Measurements from ENCODE around the gene SSH2. TPM values are rescaled to one million over a fixed set of nuclear protein-coding genes. Genes with fewer than 3 reads are reported as not detected.

The SSH2 gene
- total RNA-seq, 4 donors from 2014 or later = 14.7 to 33.6 (median 22.2) TPM

DNA sequence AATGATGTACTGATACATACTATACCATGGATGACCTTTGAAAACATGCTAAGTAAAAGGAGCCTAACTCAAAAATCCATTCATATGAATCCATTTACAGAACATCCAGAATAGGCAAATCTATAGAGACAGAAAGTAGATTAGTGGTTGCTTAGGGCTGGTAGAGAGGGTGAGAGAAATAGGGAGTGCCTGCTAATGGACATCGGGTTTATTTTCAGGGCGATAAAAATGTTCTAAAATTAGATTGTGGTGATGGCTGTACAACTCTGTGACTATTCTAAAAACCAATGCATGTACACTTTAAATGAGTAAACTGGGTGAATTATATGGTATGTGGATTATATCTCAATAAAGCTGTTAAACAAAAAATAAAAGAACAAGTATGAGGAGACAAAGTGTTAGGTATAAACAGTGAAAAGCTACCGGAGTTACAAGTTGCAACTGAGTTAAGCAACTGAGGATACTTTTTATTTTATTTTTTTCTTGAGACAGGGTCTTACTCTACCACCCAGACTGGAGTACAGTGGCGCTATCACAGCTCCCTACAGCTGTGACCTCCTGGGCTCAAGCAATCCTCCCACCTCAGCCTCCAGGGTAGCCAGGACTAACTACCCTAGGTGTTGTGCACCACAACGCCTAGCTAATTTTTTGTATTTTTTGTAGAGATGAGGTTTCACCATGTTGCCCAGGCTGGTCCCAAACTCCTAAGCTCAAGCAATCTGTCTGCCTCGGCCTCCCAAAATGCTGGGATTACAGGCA, 231.8 kb downstream of the SSH2 start:
- peaks cover 9% of the 10 kb centered on the region for H3K36me3 ChIP-seq
- H3K4me1 ChIP-seq = no peaks in the 10 kb centered on the region
- no peak overlapping the region for H3K4me3 ChIP-seq
- DNase-seq (ENCODE audit: low spot score in 2 of 2) = no peak
- TF ChIP-seq POLR2A (IDR thresholded peaks at IDR 0.05) = no peak
- TF ChIP-seq EP300 (IDR thresholded peaks at IDR 0.05) = no peak
- TF ChIP-seq, protein P1, sequence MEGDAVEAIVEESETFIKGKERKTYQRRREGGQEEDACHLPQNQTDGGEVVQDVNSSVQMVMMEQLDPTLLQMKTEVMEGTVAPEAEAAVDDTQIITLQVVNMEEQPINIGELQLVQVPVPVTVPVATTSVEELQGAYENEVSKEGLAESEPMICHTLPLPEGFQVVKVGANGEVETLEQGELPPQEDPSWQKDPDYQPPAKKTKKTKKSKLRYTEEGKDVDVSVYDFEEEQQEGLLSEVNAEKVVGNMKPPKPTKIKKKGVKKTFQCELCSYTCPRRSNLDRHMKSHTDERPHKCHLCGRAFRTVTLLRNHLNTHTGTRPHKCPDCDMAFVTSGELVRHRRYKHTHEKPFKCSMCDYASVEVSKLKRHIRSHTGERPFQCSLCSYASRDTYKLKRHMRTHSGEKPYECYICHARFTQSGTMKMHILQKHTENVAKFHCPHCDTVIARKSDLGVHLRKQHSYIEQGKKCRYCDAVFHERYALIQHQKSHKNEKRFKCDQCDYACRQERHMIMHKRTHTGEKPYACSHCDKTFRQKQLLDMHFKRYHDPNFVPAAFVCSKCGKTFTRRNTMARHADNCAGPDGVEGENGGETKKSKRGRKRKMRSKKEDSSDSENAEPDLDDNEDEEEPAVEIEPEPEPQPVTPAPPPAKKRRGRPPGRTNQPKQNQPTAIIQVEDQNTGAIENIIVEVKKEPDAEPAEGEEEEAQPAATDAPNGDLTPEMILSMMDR (IDR thresholded peaks at IDR 0.05) = no peak
- TF ChIP-seq POLR2AphosphoS5 (IDR thresholded peaks at IDR 0.05) = no peak
- WGBS = 95% methylated on average over 6 of the region's 6 CpGs
- no peak overlapping the region for H3K27ac ChIP-seq
- no peaks in the 10 kb centered on the region for H3K27me3 ChIP-seq
- H3K9me3 ChIP-seq = no peaks in the 10 kb centered on the region

DNA sequence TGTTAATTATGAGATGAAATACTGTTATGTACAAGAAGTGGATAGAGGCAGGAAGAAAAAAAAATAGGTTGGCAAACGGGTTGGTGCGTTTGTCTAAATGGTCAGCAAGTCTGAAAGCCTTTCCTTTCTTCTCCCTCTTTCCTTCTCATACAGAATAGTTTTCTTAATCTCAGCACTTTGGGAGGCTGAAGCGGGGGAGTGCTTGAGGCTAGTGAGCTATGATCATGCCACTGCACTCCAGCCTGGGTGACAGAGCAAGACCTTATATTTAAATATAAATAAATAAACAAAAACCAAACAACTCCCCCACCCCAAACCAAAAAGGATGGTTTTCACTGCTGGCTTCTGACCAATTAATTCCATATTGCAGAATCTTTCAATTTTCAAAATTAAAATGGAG, 232.7 kb downstream of the SSH2 start:
- no peaks in the 10 kb centered on the region for H3K27me3 ChIP-seq
- TF ChIP-seq, protein P1 (IDR thresholded peaks at IDR 0.05) = no peak
- DNase-seq (ENCODE audit: low spot score in 2 of 2) = no peak
- WGBS = 86% methylated on average over 3 of the region's 3 CpGs
- no peak overlapping the region for H3K27ac ChIP-seq
- H3K9me3 ChIP-seq = no peaks in the 10 kb centered on the region
- peaks cover 9% of the 10 kb centered on the region for H3K36me3 ChIP-seq
- no peak overlapping the region for H3K4me3 ChIP-seq
- no peaks in the 10 kb centered on the region for H3K4me1 ChIP-seq

DNA sequence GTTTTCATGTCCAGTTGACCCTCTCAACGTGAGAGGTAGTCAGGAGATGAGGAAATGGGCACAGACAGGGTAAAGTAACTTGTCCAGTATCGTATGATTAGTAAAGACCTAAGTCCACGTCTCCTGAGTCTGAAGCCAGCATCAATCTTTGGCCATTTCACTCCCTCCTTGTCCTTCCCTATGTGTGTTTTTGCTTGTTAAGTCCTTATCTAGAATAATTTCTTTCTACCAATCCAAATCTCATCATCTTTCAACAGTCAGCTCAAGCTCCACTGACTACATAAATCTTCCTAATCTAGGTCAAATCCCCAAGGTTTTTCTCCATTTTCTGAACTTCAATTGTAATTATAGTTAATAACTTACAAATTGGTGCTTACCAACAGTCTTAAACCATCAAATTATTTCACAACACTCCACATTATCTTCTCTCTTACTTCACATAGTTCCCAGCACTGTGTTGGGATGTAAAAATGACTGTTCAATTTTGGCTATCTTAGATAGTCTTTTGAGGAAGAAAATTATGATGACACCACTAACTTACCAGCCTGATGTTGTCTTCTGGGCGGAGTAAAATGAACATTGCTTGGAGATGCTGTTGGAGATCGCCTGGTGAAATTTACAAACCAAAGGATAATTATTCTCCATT, 235.0 kb downstream of the SSH2 start:
- Histone ChIP-seq H3K4me1 (no peaks in the 10 kb centered on the region), H3K27me3 (no peaks in the 10 kb centered on the region), H3K36me3 (no peaks in the 10 kb centered on the region), H3K9me3 (no peaks in the 10 kb centered on the region), H3K4me3 (no peak overlapping the region), H3K27ac (no peak overlapping the region)
- TF ChIP-seq POLR2AphosphoS5 (IDR thresholded peaks at IDR 0.05) (no peak), POLR2A (IDR thresholded peaks at IDR 0.05) (no peak), EP300 (IDR thresholded peaks at IDR 0.05) (no peak)
- TF ChIP-seq, protein P1 (IDR thresholded peaks at IDR 0.05) = no peak
- no peak for DNase-seq (ENCODE audit: low spot score in 2 of 2)
- WGBS = 87% methylated on average over 5 of the region's 5 CpGs

DNA sequence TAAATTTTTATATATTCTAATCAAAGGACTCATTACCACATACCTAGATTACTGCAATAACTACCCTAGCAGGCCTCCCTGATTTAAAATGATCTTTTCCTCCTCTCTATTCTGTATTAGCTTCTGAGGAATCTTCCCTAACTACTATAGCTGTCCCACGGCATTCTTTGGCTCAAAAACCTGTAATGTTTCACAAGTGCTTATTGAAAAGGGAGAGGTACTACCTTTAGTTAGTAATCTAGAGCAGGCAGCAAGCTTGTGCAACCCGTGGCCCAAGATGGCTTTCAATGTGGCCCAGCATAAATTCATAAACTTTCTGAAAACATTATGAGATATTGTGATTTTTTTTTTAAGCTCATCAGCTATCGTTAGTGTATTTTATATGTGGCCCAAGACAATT, 236.3 kb downstream of the SSH2 start:
- no peaks in the 10 kb centered on the region for H3K27me3 ChIP-seq
- DNase-seq (ENCODE audit: low spot score in 2 of 2) = no peak
- TF ChIP-seq POLR2A (IDR thresholded peaks at IDR 0.05) (no peak), POLR2AphosphoS5 (IDR thresholded peaks at IDR 0.05) (no peak), EP300 (IDR thresholded peaks at IDR 0.05) (no peak)
- TF ChIP-seq, protein P1 (IDR thresholded peaks at IDR 0.05) = no peak
- H3K36me3 ChIP-seq = no peaks in the 10 kb centered on the region
- 77% methylated on average over 3 of the region's 3 CpGs for WGBS
- no peaks in the 10 kb centered on the region for H3K9me3 ChIP-seq
- no peak overlapping the region for H3K4me3 ChIP-seq
- H3K27ac ChIP-seq = no peak overlapping the region
- H3K4me1 ChIP-seq = no peaks in the 10 kb centered on the region

DNA sequence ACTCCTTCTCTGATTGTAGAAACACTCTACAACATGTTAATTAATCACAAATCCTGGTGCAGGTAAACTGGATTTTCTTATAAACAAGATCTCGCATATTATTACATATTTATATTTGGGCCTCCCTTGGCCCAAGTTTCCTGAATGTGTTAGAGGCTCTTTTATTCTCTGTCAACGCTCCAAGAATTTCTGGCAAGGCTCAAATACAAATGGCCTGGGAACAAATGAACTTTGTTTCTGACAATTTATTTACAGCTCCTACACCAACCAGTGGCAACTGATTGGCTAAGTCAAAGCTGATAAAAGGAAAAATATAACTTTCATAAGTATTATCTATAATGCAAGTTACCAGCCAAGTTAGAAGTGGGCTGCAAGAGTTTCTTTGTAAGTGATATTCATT, 242.4 kb downstream of the SSH2 start:
- Histone ChIP-seq H3K36me3 (peaks cover 6% of the 10 kb centered on the region), H3K9me3 (no peaks in the 10 kb centered on the region), H3K27ac (no peak overlapping the region), H3K4me3 (no peak overlapping the region), H3K4me1 (peaks cover 23% of the 10 kb centered on the region), H3K27me3 (no peaks in the 10 kb centered on the region)
- no peak for TF ChIP-seq EP300 (IDR thresholded peaks at IDR 0.05)
- no peak for TF ChIP-seq POLR2AphosphoS5 (IDR thresholded peaks at IDR 0.05)
- no peak for TF ChIP-seq POLR2A (IDR thresholded peaks at IDR 0.05)
- WGBS = 35% methylated on average over 2 of the region's 2 CpGs
- DNase-seq (ENCODE audit: low spot score in 2 of 2) = no peak
